ENCODE data around the gene ZNF460. TPM values are rescaled to one million over a fixed set of nuclear protein-coding genes. Genes with fewer than 3 reads are reported as not detected.
"Not testable (repeated sequence)": the region's sequence is repeated elsewhere in the genome, so short reads cannot be mapped to it uniquely, and the experiment has no call there.

Gene ZNF460
- 1 to 10 TPM; 2.8 to 5.0 (median 3.3) TPM for polyA plus RNA-seq (ENCODE audit: insufficient read length in 10 of 10)
- long read RNA-seq, donor 1, partial matches to known transcripts = 0 of 1 reads
- long read RNA-seq, donor 1, other reads (novel, unspliced or antisense) = 0 of 1 reads
- long read RNA-seq, donor 2 = 0 reads
- long read RNA-seq, donor 3 = 0 reads
- long read RNA-seq, donor 4, partial matches to known transcripts = 0 of 1 reads
- long read RNA-seq, donor 4, other reads (novel, unspliced or antisense) = 0 of 1 reads
- long read RNA-seq, donor 5, partial matches to known transcripts = 0 of 1 reads
- long read RNA-seq, donor 5, other reads (novel, unspliced or antisense) = 0 of 1 reads
- long read RNA-seq, donor 6 = 0 reads
- long read RNA-seq, donor 7, partial matches to known transcripts = 0 of 1 reads
- long read RNA-seq, donor 7, other reads (novel, unspliced or antisense) = 0 of 1 reads
- long read RNA-seq, donor 8, partial matches to known transcripts = 0 of 2 reads
- long read RNA-seq, donor 8, other reads (novel, unspliced or antisense) = 0 of 2 reads
- long read RNA-seq, donor 9 = 0 reads

GRCh38 chr19:57280165-57280961 lies at the start of gene ZNF460:
Gene ZNF460, plus strand, starts transcription at chr19:57280485. Its CDS starts 322 bp downstream, at chr19:57280807.
- peak; percentile 98 to 100 (median 99) for DNase-seq

DNA sequence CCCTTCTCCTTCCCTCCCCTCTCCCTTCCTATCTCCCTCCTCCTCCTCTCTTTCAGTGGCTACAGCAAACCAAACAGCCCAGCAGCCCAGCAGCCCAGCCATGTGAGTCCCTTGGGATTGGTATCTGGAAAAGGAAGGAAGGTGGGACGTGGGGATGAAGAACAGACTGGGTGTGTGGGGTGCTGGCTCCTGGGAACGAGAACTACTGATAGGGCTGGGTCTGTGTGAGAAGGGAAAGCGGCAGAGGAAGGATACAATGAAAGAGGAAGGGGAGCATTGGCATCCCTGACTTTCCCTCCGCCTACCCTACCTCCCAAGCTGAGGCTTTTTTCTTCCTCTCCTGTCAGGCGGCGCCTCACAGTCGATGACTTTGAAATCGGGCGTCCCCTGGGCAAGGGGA lies 48.6 kb upstream of the ZNF460 start:
- no peak for DNase-seq

- DNase-seq = no peak
These were observed 47.1 kb upstream of the ZNF460 start for GRCh38 chr19:57233207-57233606.

DNA sequence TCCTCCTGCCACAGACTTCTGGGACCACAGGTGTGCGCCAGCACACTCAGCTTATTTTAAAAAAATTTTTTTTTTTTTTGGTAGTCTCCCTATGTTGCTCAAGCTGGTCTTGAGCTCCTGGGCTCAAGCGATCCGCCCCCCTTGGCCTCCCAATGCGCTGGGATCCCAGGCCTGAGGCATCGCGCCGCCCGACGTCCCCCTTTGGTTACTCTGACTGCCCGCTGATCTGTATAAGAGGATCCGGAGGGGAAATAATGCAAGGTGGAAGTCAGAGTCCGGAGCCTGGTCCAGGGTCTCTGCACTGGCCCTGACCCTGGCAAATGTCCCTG lies 40.3 kb upstream of the ZNF460 start:
- DNase-seq = no peak

DNA sequence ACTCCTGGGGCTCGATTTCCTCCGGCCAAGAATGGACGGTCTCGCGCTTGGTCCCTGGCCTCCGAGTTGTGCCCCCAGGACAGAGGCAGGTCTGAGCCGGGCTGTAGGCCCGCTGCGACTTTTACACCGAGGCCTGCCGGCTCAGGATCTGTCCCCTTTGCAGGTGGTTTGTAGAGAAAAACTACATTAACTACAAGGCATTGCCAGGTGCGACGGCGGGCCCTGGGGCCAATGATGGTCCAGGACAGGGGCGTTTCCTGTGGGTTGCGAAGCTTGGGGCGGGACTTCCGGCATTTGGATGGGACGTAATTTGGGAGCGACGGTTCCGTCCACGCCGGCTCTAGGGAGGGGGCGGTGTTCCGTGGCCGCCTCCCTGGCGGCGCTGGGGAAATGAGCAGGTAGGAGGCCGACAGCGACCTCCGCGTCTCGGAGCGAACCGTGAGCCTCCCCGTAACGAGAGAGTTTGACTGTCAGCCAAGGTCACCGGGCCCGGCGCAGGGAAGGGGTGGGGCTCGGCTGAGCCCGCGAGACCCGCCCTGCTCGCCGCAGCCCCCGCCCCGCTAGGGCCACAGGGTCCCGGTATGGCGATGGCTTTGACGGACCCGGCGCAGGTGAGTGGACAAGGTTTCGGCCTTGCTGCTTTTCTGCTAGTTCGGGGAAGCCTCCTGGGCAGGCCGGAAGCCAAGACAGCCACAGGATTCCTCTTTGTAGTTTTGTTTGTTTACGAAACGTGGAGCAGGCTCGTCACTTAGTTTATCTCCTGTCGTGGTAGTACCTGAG lies 39.8 kb upstream of the ZNF460 start, which contains the start of gene ZNF805:
ZNF805 (plus strand) TSS at position 322 of the 780 bp plus-strand sequence; CDS start at position 582, 260 bp downstream.
- peak; percentile 94 to 98 (median 96) for DNase-seq

DNA sequence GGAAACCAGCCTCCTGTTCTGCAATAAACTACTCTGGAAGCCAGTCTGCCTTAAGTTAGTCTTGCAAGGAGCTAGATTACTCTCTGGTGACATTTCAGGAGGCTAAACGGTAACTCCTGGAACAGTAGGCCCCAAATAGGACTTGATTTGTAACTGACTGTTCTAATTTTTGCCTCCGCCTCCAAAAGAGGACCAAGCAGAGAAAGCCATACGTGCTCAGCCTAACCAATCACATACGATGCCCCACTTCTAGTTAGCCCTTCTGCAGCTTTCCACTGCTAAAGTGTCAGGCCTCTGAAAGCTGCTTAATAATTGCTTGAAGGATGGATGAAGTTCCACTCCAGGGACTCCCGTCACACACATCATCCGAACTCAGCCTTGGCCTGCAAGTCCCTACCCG lies 39.1 kb upstream of the ZNF460 start:
- peak in 1 of 3 donors; percentile 11 for DNase-seq

DNA sequence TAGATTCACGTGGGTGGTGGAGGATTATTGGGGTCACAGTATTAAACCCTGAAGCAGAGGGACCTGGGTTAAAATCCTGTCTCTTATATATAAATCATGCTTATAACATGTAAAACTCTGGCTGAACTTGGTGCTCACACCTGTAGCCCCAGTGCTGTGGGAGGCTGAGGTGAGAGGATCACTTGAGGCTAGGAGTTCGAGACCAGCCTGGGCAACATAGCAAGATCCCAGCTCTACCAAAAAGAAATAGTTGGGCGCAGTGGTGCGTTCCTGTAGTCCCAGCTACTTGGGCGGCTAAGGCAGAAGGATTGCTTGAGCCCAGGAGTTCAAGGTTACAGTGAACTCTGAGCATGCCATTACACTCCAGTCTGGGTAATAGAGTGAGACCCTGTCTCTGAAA lies 37.5 kb upstream of the ZNF460 start:
- no peak for DNase-seq

DNA sequence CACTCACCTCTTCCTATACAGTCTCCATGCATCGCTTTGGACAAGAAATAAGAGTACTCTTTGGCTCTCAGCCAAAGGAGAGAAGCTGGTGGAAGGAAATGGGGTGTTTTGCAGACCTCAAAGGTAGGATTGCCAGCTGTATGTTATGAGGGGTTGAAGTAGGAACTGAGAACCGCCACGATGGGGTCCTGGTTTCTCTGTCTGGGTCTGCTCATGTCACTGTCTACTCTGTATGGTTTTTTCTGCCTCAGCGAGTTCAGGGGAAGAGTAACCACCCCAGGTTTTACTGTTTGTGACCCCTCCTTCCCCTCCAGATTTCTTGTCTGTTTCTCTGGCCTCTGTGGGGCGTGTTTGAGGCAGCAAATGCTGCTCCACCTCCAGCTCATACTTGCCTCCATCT lies 35.8 kb upstream of the ZNF460 start:
- no peak for DNase-seq

DNA sequence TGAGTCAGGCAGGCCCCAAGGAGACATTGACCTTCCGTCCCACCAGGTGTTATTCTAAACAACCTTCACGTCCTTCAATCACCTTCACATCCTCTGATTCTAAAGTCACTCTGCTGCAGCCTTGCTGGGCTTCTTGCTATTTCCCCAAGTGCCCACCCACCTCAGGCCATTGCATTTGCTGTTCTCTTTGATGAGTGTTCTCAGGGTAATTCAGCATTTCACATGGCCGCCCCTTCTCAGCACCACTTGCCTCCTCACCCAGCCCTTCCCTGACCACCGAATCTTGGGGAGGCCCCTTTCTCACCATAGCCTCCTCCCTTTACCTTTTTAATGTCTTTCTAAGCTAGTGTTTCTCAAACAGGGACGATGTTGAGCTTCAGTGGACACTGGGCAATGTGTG lies 35.2 kb upstream of the ZNF460 start:
- no peak for DNase-seq

- no peak for DNase-seq
These were observed 34.3 kb upstream of the ZNF460 start for GRCh38 chr19:57245959-57246358.

- no peak for DNase-seq
These were observed 31.6 kb upstream of the ZNF460 start for GRCh38 chr19:57248646-57249045.

DNA sequence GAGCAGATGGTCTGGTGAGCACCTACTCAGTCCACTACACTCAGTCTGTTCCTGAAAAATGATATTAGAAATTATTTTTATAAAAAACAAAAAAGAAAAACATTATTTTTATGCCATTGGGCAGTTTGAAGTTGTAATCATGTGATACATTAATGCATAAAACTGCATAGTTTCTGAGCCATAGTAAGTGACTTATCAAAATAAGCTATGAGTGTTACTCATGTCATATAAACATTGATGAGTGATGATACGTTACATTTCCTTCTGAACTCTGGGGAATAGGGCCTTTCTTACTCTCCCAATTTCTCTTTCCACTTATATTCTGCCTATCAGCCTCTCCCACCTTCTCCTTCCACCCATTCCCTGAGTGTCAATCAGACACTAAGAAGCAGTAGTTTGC lies 31.0 kb upstream of the ZNF460 start:
- DNase-seq = no peak

- not testable (repeated sequence) for DNase-seq
These were observed 26.5 kb upstream of the ZNF460 start for GRCh38 chr19:57253767-57254166.

GRCh38 chr19:57262044-57262443 lies 18.2 kb upstream of the ZNF460 start:
- DNase-seq = no peak

DNA sequence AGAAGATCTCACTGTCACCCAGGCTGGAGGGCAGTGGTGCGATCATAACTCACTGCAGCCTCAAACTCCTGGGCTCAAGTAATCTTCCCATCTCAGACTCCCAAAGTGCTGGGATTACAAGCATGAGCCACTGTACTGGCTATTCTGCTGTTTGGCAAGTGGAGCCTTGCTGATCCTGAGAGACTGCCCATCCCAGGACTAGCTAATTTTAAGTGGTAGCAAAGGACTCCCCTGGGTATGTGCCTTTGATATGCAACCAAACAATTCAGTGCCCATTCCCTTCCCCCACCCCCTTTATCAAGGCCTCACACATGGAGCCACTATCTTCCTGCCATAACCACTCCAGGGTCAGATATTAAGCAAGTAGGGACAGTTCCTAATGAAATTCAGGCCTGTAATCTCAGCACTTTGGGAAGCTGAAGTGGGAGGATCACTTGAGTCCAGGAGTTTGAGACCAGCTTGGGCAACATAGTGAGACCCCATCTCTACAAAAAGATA lies 17.0 kb upstream of the ZNF460 start:
- DNase-seq = no peak

GRCh38 chr19:57267291-57267690 lies 13.0 kb upstream of the ZNF460 start:
- no peak for DNase-seq

GRCh38 chr19:57269515-57270250 lies 10.6 kb upstream of the ZNF460 start:
- DNase-seq = peak in 1 of 3 donors; percentile 74

- DNase-seq = no peak
These were observed 9.0 kb upstream of the ZNF460 start for GRCh38 chr19:57271280-57271679.

DNA sequence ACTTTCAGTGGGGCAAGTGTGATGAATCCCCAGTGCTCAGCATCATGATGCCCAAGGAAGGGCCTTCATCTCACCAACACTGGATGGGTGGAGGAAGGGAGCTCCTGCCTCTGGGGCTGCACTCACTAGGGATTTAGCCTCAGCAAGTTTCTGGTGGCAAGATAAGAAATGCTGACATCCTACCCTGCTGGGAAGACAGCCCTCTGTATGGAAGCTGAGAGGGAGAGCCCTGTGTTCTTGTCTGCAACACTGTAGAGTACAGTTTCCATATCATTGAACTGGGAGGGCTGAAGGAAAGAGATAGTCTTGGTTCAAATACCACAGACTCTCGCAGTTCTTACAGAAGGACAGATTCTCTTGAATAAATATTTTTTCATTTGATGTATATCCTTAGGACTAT lies 7.3 kb upstream of the ZNF460 start:
- no peak for DNase-seq

DNA sequence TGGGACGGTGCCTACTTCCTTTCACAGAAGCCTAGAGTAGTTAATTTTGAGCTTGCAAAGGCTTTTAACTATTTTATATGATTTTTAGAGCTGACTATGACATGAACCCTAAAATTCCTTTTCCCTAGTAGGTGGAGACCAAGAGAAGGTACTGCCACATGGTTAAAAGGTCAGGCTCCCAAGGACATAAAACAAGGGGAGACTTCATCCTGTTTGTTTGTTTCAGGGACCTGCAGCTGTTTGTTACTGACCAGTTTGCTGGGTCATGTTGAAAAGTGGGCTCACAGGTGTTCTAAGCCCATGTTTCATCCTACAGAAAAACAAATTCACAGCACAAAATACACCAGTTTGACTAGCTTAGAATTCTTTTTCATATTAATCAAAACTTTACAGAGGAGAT lies 3.9 kb upstream of the ZNF460 start:
- DNase-seq = no peak

DNA sequence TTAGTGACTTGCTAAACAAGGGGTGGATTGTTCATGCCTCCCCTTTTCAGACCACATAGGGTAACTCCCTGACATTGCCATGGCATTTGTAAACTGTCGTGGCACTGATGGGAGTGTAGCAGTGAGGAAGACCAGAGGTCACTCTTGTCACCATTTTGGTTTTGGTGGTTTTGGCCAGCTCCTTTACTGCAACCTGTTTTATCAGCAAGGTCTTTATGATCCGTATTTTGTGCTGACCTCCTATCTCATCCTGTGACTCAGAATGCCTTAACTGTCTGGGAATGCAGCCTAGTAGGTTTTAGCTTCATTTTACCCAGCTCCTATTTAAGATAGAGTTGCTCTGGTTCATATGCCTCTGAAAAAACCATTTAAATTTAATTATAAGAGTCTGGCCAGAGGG lies 1.8 kb upstream of the ZNF460 start:
- not testable (repeated sequence) for DNase-seq

All from muscle of back (tissue), 13 donors.